ENCODE measurements around the gene PCDHB4.
"Not testable (repeated sequence)": the region's sequence is repeated elsewhere in the genome, so short reads cannot be mapped to it uniquely, and the experiment has no call there.

The PCDHB4 gene

GRCh38 chr5:141149812-141150211, 28.2 kb downstream of the PCDHB4 start, which contains the start of gene PCDHB6:
Gene PCDHB6, plus strand, starts transcription at chr5:141150057. Its CDS starts 201 bp downstream, at chr5:141150258.
- DNase-seq (ENCODE audit: low read depth in 4 of 4, low spot score in 1 of 4), result no peak

GRCh38 chr5:141150224-141150992, 28.8 kb downstream of the PCDHB4 start:
- no peak for DNase-seq (ENCODE audit: low read depth in 4 of 4, low spot score in 1 of 4)

- DNase-seq (ENCODE audit: low read depth in 4 of 4, low spot score in 1 of 4), result no peak
Measured at GRCh38 chr5:141150993-141151325, 29.3 kb downstream of the PCDHB4 start.

GRCh38 chr5:141151632-141152031, 30.0 kb downstream of the PCDHB4 start:
- DNase-seq (ENCODE audit: low read depth in 4 of 4, low spot score in 1 of 4), result not testable (repeated sequence)

- not testable (repeated sequence) for DNase-seq (ENCODE audit: low read depth in 4 of 4, low spot score in 1 of 4)
Measured at GRCh38 chr5:141152096-141152495, 30.5 kb downstream of the PCDHB4 start.

- no peak for DNase-seq (ENCODE audit: low read depth in 4 of 4, low spot score in 1 of 4)
Measured at GRCh38 chr5:141155540-141156374, 34.1 kb downstream of the PCDHB4 start.

- DNase-seq (ENCODE audit: low read depth in 4 of 4, low spot score in 1 of 4), result not testable (repeated sequence)
Measured at GRCh38 chr5:141157356-141157755, 35.7 kb downstream of the PCDHB4 start.

- DNase-seq (ENCODE audit: low read depth in 4 of 4, low spot score in 1 of 4), result not testable (repeated sequence)
Measured at GRCh38 chr5:141157901-141158300, 36.3 kb downstream of the PCDHB4 start.

GRCh38 chr5:141172381-141173204, 51.0 kb downstream of the PCDHB4 start, which contains the start of gene PCDHB7:
Gene PCDHB7, plus strand, starts transcription at chr5:141172644. Its CDS starts 192 bp downstream, at chr5:141172836.
- no peak for DNase-seq (ENCODE audit: low read depth in 4 of 4, low spot score in 1 of 4)

- DNase-seq (ENCODE audit: low read depth in 4 of 4, low spot score in 1 of 4), result not testable (repeated sequence)
Measured at GRCh38 chr5:141174291-141175104, 52.9 kb downstream of the PCDHB4 start.
